Activated CD8-positive, alpha-beta memory T cell treated with anti-CD3 and anti-CD28 coated beads, Interleukin-2, amount 10 ng/mL, durations not matched to agents 7 days and 5 days (primary cell): ENCODE results near the gene KCNJ18. TPM values are rescaled to one million over a fixed set of nuclear protein-coding genes. Genes with fewer than 3 reads are reported as not detected.
"Not testable (repeated sequence)": the region's sequence is repeated elsewhere in the genome, so short reads cannot be mapped to it uniquely, and the experiment has no call there.

Experiments
- ATAC-seq: fragments of 150-1000 bp; cut with Tn5 transposase; one replicate; pipeline ENCODE4 v1.10.0; 2021; ENCODE audit warnings: moderate library complexity
- CTCF ChIA-PET: fragments of 350-600 bp; sonication (Branson Sonifier 250); formaldehyde crosslinking; loops from one replicate; lab custom pipeline; 2021; ENCODE audit warnings: antibody characterized with exemption; lab: Charles Lee
- DNase-seq: peaks from one replicate; pipeline ENCODE4 v3.0.0-alpha.2; 2020
- H3K27ac Mint-ChIP-seq: one replicate; pipeline ENCODE4 v1.8.0; 2021; ENCODE audit warnings: mild to moderate bottlenecking, mixed read lengths
- H3K27me3 Mint-ChIP-seq: one replicate; pipeline ENCODE4 v1.8.0; 2021; ENCODE audit warnings: mixed read lengths
- H3K36me3 Mint-ChIP-seq: one replicate; pipeline ENCODE4 v1.8.0; 2021; ENCODE audit warnings: mild to moderate bottlenecking, mixed read lengths
- H3K4me1 Mint-ChIP-seq: one replicate; pipeline ENCODE4 v1.8.0; 2021; ENCODE audit warnings: mixed read lengths
- H3K4me3 Mint-ChIP-seq: one replicate; pipeline ENCODE4 v1.8.0; 2021; ENCODE audit warnings: mild to moderate bottlenecking, moderate library complexity, mixed read lengths
- H3K9me3 Mint-ChIP-seq: one replicate; pipeline ENCODE4 v1.8.0; 2022; ENCODE audit warnings: low read depth, mixed read lengths
- total RNA-seq, 2 experiments: library from RNA; stranded (reverse); gene quantifications; one replicate each; pipeline ENCODE4 v1.2.3, GENCODE V29; 2021

The KCNJ18 gene
- total RNA-seq, 2 experiments from 2014 or later, result not detected

- H3K36me3 Mint-ChIP-seq, CTCF ChIA-PET, ATAC-seq, H3K4me1 Mint-ChIP-seq, H3K27ac Mint-ChIP-seq, H3K27me3 Mint-ChIP-seq, DNase-seq, H3K4me3 Mint-ChIP-seq: not testable (repeated sequence)
- H3K9me3 Mint-ChIP-seq, result peaks cover 24% of the 10 kb centered on the region
These were observed 16.6 kb upstream of the KCNJ18 start for GRCh38 chr17:21675739-21676130.

DNA sequence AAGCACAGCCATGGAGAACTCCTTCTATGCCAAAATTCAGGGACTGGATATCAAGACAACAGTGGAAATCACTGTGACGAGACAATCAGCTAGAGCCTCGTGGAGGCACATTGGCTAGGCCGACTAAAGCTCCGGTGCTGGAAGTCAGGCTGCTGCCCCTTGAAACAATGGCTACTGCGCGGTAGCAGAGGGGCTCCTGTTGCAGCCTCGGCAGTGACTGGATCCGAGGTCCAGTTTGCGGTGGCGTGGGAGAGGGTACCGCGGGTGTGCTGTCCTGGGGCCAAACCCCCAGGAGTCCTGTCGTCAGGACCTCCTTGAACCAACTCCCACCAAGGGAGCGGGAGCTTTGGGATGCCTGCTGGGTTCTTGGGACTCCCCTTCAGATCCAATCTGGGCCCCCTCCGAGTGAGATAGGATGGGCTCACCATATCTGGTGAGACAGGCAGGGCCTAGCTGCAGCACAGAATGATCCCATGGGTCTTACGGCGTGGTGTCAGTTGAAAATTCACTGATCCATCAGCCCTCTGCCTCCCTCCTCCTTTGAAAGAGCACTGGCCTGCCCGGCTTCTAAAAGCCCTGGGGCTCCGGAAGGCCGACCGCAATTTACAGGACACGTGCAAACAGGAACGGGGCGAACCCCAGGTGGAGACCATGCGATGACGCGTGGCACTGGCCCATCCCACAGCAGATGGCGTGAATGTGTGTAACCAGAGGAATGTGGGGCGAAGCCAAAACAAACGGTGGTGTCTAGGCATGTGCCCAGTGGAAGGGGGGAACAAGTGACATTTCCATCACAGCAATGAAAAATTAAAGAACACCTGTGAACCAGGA lies 15.8 kb upstream of the KCNJ18 start:
- ATAC-seq, result no peak
- no peaks in the 10 kb centered on the region for H3K4me1 Mint-ChIP-seq
- CTCF ChIA-PET, result no interaction called here
- peaks cover 24% of the 10 kb centered on the region for H3K9me3 Mint-ChIP-seq
- H3K4me3 Mint-ChIP-seq, result no peak overlapping the region
- no peak for DNase-seq
- H3K27ac Mint-ChIP-seq, result no peak overlapping the region
- no peaks in the 10 kb centered on the region for H3K27me3 Mint-ChIP-seq
- H3K36me3 Mint-ChIP-seq, result no peaks in the 10 kb centered on the region

GRCh38 chr17:21677126-21677910 lies 15.0 kb upstream of the KCNJ18 start:
- H3K4me3 Mint-ChIP-seq, result no peak overlapping the region

DNA sequence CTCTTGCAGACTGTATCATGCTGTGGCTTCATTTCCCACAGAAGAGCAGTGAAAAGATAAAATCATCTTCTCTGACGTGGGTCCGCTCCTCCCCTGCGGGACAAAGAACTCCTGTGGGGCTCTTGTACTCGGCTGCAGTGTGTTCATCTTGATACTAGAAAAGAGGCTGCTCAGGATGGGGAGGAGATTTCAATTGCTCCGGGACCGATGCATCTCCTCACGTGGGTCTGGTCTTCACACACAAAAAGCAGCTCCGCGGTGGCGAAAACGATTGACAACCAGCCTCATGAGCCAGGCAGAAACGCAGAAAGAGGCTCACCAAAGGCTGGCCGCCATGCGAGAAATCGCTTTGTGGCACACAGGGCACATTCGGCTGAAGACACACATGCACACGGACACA lies 14.4 kb upstream of the KCNJ18 start:
- ATAC-seq, result no peak
- Mint-ChIP-seq H3K4me3 (no peak overlapping the region), H3K27me3 (no peaks in the 10 kb centered on the region), H3K27ac (no peak overlapping the region), H3K9me3 (peaks cover 24% of the 10 kb centered on the region), H3K36me3 (no peaks in the 10 kb centered on the region), H3K4me1 (no peaks in the 10 kb centered on the region)
- DNase-seq, result no peak
- CTCF ChIA-PET, result no interaction called here

More at GRCh38 chr17:21677126-21677910, 15.0 kb upstream of the KCNJ18 start:
- Mint-ChIP-seq H3K36me3 (no peaks in the 10 kb centered on the region), H3K27ac (no peak overlapping the region), H3K27me3 (no peaks in the 10 kb centered on the region), H3K4me1 (no peaks in the 10 kb centered on the region), H3K9me3 (peaks cover 24% of the 10 kb centered on the region)
- DNase-seq, result no peak
- CTCF ChIA-PET, result no interaction called here
- no peak for ATAC-seq

- Mint-ChIP-seq H3K36me3 (no peaks in the 10 kb centered on the region), H3K27ac (no peak overlapping the region), H3K4me3 (no peak overlapping the region), H3K9me3 (peaks cover 20% of the 10 kb centered on the region), H3K27me3 (no peaks in the 10 kb centered on the region), H3K4me1 (no peaks in the 10 kb centered on the region)
- ATAC-seq, result no peak
- DNase-seq, result no peak
- CTCF ChIA-PET, result no interaction called here
These were observed 13.8 kb upstream of the KCNJ18 start for GRCh38 chr17:21678393-21679081.

DNA sequence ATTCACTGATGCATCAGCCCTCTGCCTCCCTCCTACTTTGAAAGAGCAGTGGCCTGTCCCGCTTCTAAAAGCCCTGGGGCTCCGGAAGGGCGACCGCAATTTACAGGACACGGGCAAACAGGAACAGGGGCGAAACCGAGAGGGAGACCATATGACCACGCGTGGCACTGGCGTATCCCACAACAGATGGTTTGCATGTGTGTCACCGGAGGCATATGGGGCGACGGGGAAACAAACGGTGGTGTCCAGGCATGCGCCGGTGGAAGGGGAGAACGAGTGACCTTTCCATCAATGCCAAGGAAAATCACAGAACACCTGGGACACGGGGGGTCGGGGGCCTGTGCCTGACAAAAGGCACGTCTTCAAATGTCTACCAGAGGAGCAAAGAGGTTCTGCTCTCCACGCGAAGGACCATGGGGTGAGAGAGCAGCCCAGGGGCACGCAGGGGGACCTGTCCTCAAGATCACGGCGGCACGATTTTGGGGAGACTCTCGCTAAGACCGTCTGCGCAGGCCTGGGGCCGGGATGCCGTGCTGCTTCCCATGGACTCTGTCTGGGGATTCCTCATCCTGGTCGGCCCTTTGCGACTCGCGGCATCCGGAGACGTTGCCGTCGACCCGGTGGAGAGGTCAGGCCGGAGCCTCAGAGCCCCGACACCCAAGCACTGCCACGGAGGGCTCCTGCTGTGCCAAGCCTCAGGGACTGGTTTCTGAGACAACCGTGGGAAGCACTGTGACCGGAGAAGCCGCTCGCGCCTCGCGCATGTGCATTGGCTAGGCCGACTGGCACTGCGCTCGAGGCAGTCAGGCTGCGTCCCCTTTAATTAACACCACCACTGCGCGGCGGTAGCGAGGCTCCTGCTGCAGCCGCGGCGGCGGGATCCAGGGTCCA lies 12.8 kb upstream of the KCNJ18 start:
- ATAC-seq (no peak), DNase-seq (no peak)
- CTCF ChIA-PET, result no interaction called here

GRCh38 chr17:21680366-21680765 lies 12.0 kb upstream of the KCNJ18 start:
- no peak for DNase-seq
- no peaks in the 10 kb centered on the region for H3K36me3 Mint-ChIP-seq

More for the DNA sequence above, 12.8 kb upstream of the KCNJ18 start:
- Mint-ChIP-seq H3K9me3 (peaks cover 17% of the 10 kb centered on the region), H3K4me3 (no peak overlapping the region), H3K27ac (no peak overlapping the region), H3K36me3 (no peaks in the 10 kb centered on the region), H3K27me3 (no peaks in the 10 kb centered on the region), H3K4me1 (no peaks in the 10 kb centered on the region)

GRCh38 chr17:21680850-21681351 lies 11.4 kb upstream of the KCNJ18 start:
- ATAC-seq, H3K27ac Mint-ChIP-seq, H3K4me3 Mint-ChIP-seq, CTCF ChIA-PET, H3K4me1 Mint-ChIP-seq, DNase-seq, H3K36me3 Mint-ChIP-seq, H3K27me3 Mint-ChIP-seq: not testable (repeated sequence)
- H3K9me3 Mint-ChIP-seq, result peaks cover 14% of the 10 kb centered on the region

More at GRCh38 chr17:21680366-21680765, 12.0 kb upstream of the KCNJ18 start:
- Mint-ChIP-seq H3K4me3 (no peak overlapping the region), H3K27ac (no peak overlapping the region), H3K27me3 (no peaks in the 10 kb centered on the region), H3K9me3 (peaks cover 17% of the 10 kb centered on the region), H3K4me1 (no peaks in the 10 kb centered on the region)
- CTCF ChIA-PET, result no interaction called here
- ATAC-seq, result no peak

DNA sequence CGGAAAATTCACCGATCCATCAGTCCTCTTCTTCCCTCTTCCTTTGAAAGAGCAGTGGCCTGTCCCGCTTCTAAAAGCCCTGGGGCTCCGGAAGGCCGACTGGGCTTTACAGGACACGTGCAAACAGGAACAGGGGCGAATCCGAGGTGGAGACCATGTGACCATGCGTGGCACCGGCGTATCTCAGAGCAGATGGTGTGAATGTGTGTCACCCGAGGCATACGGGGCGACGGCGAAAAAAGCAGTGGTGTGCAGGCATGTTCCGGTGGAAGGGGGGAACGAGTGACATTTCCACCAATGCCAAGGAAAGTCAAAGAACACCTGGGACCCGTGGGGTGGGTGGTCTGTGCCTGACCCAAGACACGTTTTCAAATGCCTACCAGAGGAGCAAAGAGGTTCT lies 10.7 kb upstream of the KCNJ18 start:
- not testable (repeated sequence) for H3K4me3 Mint-ChIP-seq

GRCh38 chr17:21682130-21682529 lies 10.2 kb upstream of the KCNJ18 start:
- H3K27me3 Mint-ChIP-seq, H3K4me1 Mint-ChIP-seq, H3K27ac Mint-ChIP-seq, H3K36me3 Mint-ChIP-seq, H3K4me3 Mint-ChIP-seq, DNase-seq, ATAC-seq, CTCF ChIA-PET: not testable (repeated sequence)
- H3K9me3 Mint-ChIP-seq, result peaks cover 14% of the 10 kb centered on the region

More for the DNA sequence above, 10.7 kb upstream of the KCNJ18 start:
- H3K27me3 Mint-ChIP-seq, H3K36me3 Mint-ChIP-seq, H3K4me1 Mint-ChIP-seq, ATAC-seq, DNase-seq, CTCF ChIA-PET, H3K27ac Mint-ChIP-seq: not testable (repeated sequence)
- H3K9me3 Mint-ChIP-seq, result peaks cover 14% of the 10 kb centered on the region

GRCh38 chr17:21683142-21683712 lies 9.1 kb upstream of the KCNJ18 start:
- H3K4me3 Mint-ChIP-seq, H3K36me3 Mint-ChIP-seq, ATAC-seq, CTCF ChIA-PET, H3K27me3 Mint-ChIP-seq, DNase-seq, H3K4me1 Mint-ChIP-seq, H3K27ac Mint-ChIP-seq, H3K9me3 Mint-ChIP-seq: not testable (repeated sequence)

DNA sequence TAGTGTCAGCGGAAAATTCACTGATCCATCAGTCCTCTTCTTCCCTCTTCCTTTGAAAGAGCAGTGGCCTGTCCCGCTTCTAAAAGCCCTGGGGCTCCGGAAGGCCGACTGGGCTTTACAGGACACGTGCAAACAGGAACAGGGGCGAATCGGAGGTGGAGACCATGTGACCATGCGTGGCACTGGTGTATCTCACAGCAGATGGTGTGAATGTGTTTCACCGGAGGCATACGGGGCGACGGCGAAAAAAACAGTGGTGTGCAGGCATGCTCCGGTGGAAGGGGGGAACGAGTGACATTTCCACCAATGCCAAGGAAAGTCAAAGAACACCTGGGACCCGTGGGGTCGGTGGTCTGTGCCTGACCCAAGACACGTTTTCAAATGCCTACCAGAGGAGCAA lies 8.4 kb upstream of the KCNJ18 start:
- CTCF ChIA-PET, H3K9me3 Mint-ChIP-seq, H3K4me1 Mint-ChIP-seq: not testable (repeated sequence)

More for the DNA sequence above, 8.4 kb upstream of the KCNJ18 start:
- DNase-seq, ATAC-seq, H3K27me3 Mint-ChIP-seq, H3K27ac Mint-ChIP-seq, H3K4me3 Mint-ChIP-seq, H3K36me3 Mint-ChIP-seq: not testable (repeated sequence)
